Embryonic facial prominence (tissue), 1 donor: ENCODE data around the gene SLC12A5.
"Not testable (repeated sequence)": the region's sequence is repeated elsewhere in the genome, so short reads cannot be mapped to it uniquely, and the experiment has no call there.

Experiments
- DNase-seq: peaks from one replicate; pipeline ENCODE4 v3.0.0-alpha.2; 2016; ENCODE audit errors: extremely low spot score

The SLC12A5 gene

GRCh38 chr20:46077642-46078305 lies 48.8 kb downstream of the SLC12A5 start:
- DNase-seq: no peak

GRCh38 chr20:46078954-46079353 lies 49.9 kb downstream of the SLC12A5 start:
- no peak for DNase-seq

DNA sequence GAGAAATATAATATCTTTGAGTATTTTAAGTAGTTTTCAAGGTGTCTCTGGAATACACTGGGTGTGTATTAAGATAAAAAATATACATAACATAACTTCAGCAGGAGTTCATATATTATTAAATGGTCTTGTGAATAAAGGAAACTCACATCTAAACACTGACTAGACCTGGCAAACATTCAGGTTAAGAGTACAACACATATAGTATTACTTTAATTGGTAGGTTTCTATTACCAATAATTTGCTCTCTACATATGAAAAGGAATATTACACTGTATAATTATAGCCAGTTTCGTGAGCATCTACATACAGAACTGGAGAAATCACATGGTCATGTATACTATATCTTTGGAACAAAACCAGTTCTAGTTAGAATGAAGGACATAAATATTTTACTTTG lies 52.1 kb downstream of the SLC12A5 start:
- no peak for DNase-seq

DNA sequence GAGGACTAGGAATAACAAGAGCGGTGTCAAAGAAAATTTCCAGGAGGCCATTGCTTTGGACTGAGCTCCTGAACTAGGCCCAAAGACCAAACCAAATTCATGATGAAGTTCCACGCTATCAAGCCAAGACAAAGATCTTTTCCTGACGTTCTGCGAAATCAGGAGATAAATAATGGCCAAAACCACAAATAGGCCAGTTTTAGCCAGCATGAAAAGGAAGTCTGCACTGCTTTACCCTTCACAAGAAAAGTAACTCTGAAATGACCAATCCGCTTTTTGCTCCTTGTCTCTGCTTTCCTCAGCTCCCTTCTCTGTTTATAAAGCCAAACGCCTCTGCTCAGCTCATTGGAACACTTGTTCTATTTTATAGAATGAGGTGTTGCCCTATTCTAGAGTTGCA lies 54.1 kb downstream of the SLC12A5 start:
- DNase-seq: no peak

DNA sequence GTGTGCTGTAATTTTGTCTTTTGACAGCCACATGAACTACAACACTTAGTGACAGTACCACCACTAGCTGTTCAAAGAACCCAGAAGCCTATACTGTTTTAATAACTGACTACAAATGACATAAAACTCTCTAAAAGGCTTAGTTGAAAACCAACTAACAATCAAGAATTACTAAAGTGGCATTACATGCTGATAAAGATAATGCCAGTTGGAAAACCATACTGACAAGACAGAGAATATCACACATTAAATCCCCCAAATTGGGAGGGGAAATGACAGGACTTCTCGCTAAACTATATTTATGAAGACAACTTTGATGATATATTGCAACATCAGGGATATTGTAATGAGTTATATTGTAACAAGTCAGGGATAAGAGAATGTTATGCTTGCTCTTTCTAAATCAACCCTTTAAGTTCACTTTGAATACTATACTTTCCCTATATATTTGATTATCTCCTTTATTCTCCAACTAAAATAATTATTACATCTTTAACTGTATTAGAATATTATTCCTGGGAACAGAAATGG lies 54.6 kb downstream of the SLC12A5 start:
- no peak for DNase-seq

- DNase-seq: no peak
Measured at GRCh38 chr20:46084805-46085178, 55.8 kb downstream of the SLC12A5 start.

DNA sequence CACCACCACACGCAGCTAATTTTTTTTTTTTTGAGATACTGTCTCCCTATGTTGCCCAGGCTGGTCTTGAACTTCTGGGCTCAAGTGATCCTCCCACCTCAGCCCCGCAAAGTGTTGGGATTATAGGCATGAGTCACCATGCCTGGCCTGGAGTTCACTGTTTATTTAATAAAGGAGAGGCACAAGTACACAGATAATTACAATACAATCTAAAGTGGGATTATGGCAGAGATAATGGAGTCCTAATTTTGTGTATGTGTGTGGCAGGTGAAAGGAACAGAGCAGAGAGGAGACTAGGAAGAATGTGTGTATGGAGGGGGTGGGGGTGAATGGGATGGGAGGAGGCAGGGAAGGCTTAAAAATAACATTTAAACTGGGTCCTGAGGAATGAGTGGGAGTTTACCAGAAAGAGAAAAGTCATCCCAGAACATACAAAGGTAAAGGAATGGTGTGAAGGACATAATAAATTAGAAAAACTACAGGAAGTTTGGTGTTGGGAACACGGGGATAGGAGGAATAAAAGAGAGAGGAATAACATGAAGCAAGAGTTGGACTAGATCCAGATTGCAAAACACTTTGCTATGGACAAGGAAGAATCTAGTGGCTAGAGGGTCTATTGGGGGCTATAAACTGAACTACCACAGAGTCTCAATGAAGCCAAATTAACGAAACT lies 56.3 kb downstream of the SLC12A5 start:
- DNase-seq: no peak

DNA sequence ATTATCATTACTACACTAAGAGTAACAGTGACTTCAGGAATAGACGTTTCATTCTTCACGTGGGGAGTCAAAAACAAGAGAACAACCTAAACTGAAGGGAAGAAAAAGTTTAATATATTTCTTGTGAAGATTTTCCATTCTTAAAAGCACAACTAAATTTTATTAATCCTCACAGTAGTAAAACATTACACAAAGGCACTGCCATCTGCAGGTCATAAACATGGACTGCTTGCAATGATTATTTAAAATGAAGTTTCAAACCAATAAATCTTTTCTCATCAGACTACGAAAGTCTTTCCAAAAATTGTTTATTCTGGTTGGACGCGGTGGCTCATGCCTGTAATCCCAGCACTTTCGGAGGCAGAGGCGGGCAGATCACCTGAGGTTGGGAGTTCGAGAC lies 58.1 kb downstream of the SLC12A5 start:
- DNase-seq: no peak

GRCh38 chr20:46088409-46089166 lies 59.6 kb downstream of the SLC12A5 start:
- no peak for DNase-seq

DNA sequence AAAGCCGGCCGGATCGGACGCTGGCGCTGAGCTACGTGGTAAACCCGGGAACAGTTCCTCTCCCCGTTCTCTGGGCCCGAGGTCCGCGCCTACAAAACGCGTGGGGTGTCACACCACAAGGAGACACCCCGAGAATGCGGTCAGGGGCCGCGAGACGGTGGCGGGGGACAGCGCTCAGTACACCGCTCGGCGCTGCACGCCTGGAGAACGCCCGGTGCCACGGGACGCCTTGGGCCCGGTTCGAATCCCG lies 60.1 kb downstream of the SLC12A5 start:
- DNase-seq: no peak

GRCh38 chr20:46089417-46090388 lies 60.7 kb downstream of the SLC12A5 start, which contains the start of gene NCOA5:
TSS of gene NCOA5 (minus strand) at chr20:46089962. CDS start at chr20:46079424, 10,538 bp downstream.
- peak; percentile 93 for DNase-seq

DNA sequence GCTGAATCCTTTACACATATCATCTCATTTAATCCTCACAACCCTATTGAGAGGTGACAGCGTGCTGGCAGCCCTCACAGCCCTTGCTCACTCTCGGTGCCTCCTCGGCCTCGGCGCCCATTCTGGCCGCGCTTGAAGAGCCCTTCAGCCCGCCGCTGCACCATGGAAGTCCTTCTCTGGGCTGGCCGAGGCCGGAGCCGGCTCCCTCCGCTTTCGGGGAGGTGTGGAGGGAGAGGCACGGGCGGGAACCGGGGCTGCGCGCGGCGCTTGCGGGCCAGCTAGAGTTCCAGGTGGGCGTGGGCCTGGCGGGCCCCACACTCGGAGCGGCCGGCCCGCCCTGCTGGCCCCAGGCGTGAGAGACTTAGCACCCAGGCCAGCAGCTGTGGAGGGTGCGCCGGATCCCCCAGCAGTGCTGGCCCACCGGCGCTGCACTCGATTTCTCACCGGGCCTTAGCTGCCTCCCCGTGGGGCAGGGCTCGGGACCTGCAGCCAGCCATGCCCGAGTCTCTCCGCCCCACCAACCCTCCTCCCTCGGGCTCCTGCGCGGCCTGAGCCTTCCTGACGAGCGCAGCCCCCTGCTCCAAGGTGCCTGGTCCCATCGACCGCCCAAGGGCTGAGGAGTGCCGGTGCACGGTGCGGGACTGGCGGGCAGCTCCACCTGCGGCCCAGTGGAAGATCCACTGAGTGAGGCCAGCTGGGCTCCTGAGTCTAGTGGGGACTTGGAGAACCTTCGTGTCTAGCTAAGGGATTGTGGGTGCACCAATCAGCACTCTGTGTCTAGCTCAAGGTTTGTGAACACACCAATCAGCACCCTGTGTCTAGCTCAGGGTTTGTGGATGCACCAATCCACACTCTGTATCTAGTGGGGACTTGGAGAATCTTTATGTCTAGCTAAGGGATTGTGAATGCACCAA lies 62.9 kb downstream of the SLC12A5 start:
- not testable (repeated sequence) for DNase-seq

DNA sequence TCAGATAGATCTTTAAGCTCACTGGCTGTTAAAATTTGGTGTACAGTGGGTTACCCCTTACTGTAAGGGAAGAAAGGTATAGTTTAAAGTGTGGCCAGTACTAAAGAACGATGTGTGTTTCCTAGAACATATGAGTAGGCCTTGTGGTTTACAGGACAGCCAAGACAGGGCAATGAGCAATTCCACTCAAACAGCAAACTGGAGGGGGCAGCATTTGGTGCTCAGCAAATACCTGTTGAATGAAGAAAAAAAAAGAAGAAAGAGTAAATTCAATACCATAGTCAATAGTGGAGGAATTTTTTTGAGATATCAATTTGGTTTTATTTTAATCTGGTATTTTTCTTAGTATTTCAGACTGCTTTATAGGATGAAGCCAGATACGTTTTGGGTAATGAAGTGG lies 64.5 kb downstream of the SLC12A5 start:
- DNase-seq: no peak

- no peak for DNase-seq
Measured at GRCh38 chr20:46099491-46100287, 70.7 kb downstream of the SLC12A5 start.

DNA sequence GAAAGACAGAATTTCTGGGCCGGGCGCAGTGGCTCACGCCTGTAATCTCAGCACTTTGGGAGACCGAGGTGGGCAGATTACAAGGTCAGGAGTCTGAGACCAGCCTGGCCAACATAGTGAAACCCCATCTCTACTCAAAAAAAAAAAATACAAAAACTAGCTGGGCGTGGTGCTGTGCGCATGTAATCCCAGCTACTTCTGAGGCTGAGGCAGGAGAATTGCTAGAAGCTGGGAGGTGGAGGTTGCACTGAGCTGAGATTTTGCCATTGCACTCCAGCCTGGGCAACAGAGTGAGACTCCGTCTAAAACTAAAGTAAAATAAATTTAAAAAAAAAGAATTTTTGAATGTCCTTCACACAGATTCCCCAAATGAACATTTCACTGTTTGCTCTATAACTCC lies 71.4 kb downstream of the SLC12A5 start:
- not testable (repeated sequence) for DNase-seq

- no peak for DNase-seq
Measured at GRCh38 chr20:46100988-46101387, 72.0 kb downstream of the SLC12A5 start.

GRCh38 chr20:46101957-46102356 lies 72.9 kb downstream of the SLC12A5 start:
- DNase-seq: no peak

DNA sequence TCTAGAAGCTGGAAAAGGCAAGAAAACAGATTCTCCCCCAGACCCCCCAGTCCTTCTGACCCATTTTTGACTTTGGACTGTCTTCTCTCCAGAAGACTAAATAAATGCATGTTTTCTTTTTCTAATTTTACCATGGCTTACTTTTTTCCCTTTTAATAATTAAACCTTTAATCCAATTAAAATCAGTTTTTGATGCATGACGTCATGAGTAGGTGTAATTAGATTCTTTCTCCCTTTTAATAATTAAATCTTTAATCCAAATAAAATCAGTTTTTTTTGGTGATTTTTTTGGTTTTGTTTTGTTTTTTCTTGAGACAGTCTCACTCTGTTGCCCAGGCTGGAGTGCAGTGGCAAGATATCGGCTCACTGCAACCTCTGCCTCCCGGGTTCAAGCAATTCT lies 73.9 kb downstream of the SLC12A5 start:
- no peak for DNase-seq

- no peak for DNase-seq
Measured at GRCh38 chr20:46104262-46104661, 75.2 kb downstream of the SLC12A5 start.

- no peak for DNase-seq
Measured at GRCh38 chr20:46107061-46107460, 78.0 kb downstream of the SLC12A5 start.
